ENCODE data around the gene RASA3.
"Not testable (repeated sequence)": the region's sequence is repeated elsewhere in the genome, so short reads cannot be mapped to it uniquely, and the experiment has no call there.

RASA3 gene

GRCh38 chr13:114027046-114027715 is 105.2 kb downstream of the RASA3 start:
- no peak for DNase-seq

- DNase-seq = no peak
These were observed 105.9 kb downstream of the RASA3 start for GRCh38 chr13:114026481-114026880.

DNA sequence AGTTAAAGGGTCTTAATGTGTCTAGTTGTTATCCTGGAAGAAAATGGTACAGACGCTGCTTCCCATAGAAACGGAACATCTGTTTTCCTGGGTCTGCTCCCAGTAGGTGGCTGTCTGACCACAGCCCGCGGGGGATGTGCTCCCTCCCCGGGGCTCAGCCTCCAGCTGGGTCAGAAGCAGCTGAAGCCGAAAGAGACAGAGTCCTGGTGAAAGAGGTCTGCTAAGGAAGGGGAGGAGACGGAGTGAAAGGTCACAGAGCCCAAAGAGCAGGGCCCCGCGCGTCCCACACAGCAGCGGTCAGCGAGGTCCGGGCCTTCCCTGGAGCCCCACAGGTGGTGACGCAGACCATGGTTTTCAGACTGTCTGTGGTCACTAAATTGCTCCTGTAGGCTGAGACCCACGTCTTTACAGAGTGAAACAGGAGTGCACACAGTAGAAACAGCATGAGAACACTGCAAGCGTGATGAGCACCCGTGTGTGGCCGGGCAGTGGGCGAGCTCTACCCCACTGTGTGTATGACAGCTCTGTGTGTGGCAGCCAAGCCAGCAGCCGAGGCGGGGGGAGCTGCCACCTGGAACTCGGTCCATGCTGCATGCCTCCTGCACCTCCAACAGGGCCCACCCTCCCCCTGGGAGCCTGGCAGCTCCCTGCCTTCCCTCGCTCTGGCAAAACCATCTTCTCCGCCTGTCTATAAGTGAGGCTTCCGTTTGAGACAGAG is 106.5 kb downstream of the RASA3 start:
- DNase-seq = no peak

DNA sequence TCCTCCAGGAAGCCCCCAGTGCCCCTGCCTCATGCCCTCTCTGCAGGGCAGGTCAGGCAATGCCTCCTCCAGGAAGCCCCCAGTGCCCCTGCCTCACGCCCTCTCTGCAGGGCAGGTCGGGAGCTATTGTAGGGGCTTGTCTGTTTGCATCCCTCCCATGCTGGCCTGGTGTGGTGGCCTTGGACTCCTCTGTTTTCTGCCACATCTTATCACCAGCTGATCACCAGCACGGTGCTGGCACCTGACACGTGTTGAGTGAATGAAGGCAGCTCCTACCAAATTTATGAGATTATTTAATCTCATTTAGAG is 107.1 kb downstream of the RASA3 start:
- DNase-seq = no peak

DNA sequence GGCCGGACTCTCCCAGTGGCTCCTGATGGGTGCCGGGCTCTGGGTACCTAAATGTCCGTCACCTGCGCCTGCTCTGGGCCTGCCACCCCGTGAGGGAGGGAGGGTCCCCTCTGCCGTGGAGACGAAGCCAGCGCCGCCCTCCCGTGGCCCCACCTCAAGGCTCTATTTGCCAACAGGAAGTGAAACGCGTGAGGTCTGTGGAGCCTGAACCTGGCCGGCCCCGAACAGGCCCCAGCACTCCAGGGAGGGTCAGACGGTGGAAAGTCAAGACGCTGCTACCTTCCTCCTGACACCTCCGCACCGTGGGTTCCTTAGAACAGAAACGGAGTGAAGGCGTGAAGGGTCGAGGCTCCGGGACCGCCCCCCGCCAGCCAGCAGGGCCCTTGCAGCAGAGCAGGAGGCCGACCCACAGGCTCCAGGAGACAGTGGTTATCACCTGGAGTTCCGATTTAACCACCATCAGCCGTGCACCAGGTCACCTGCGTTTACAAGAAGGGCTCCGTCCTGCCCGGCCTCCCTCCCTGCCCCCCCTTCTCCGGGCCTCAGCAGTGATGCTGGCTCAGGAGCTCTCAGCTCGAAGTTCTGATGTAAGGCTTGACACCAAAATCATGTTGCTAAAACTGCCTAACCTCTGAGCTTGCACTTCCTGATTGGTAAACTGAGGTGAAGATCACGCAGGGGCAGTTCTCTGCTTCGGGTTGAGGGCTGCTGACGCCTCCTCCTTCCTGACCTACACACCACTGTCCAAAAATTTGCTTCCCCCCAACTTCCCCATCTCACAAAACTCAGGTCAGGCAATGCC is 107.6 kb downstream of the RASA3 start:
- no peak for DNase-seq

- DNase-seq = no peak
These were observed 108.5 kb downstream of the RASA3 start for GRCh38 chr13:114023716-114024602.

DNA sequence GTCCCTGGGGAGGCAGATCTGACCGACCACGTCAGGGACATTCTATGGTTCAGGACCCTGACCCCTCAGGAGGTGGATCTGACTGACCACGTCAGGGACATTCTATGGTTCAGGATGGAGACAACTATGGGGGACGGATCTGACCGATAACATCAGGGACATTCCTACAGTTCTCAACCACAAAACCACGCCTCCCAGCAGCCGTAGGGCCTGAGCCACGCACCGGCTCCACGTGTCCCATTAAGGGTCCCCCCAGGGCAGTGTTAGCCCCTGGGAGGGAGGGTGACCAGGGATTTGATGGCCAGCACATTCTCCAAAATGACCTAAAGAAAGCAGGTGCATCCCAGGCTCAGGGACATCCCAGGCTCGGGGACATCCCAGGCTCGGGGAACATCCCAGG is 109.5 kb downstream of the RASA3 start:
- no peak for DNase-seq

GRCh38 chr13:114022309-114022669 is 110.1 kb downstream of the RASA3 start:
- no peak for DNase-seq

DNA sequence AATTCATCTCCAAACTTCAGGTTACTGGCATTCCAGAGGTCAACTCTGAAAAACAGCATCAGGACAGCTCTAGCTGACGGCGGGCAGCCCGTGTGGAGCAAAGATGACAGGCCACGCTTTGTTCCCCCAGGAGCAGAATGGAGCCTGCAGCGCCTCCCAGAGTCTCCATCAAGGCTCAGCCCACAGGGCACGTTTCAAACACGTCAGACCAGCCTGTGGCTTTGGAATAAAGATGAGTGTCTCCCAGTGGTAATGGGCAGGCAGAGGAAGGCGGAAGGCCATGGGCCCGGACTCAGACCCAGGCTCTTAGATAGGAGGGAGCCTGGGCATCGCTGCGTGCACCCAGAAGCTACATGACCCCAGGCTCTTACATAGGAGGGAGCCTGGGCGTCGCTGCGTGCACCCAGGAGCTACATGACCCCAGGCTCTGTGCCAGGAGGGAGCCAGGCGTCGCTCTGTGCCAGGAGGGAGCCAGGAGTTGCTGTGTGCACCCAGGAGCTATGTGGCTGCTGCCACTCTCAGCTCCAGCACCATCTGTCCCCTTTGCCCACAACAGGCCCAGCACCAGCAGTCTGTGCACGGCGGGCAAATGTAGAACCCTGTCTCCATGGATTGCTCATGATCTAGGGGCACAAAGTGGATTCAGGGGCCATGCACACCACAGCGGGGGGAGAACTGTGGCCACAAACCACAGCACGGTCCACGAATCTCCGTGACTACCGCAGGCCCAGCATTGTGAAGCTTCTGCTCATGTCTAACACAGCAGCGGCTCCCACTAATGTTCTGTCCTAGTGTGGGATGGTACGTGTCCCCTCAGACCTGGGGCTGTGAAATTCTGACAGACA is 110.7 kb downstream of the RASA3 start:
- no peak for DNase-seq

- DNase-seq = no peak
These were observed 111.5 kb downstream of the RASA3 start for GRCh38 chr13:114020750-114021463.

DNA sequence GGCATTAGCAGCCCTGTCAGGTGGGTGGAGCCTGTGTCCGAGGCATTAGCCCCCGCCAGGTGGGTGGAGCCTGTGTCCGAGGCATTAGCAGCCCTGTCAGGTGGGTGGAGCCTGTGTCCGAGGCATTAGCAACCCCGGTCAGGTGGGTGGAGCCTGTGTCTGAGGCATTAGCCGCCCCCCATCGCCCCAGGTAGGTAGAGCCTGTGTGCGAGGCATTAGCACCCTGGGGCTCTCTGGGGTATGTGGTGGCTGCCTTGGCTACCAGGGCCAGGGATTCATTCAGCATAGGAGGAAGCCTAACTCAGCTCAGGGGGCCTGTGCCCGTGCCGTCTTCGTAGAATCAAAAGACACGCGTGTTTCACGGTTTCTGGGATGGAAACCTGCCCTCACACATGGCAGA is 112.3 kb downstream of the RASA3 start:
- DNase-seq = not testable (repeated sequence)

DNA sequence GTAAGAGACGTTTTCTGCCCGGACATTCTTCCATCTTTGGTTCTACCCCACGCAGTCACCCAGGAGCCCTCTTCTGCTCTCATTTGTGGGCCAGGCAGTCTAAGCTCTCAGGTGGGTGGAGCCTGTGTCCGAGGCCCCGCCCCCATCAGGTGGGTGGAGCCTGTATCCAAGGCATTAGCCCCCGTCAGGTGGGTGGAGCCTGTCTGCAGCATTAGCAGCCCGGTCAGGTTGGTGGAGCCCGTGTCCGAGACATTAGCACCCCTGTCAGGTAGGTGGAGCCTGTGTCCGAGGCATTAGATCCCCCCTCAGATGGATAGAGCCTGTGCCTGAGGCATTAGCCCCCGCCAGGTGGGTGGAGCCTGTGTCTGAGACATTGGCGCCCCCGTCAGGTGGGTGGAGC is 113.1 kb downstream of the RASA3 start:
- no peak for DNase-seq

- DNase-seq = no peak
These were observed 113.9 kb downstream of the RASA3 start for GRCh38 chr13:114018461-114019055.

DNA sequence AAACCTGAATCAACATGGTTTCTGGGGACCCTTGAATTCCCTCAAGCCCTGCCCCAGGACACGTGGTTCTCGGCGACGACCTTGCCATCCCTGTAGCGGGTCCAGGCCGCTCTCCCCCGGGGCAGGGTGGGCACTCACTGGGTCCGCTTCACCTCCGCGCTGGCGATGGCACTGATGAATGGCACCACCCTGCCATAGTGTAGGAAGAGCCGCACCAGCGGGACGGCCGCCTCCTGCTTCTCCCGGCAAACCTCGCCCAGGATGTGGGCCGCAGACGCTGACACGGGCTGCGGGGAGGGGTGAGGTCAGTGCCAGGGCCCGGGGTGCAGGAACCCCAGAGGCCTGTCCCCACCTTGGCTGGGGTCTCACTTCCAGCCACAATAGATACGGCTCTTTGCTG is 114.5 kb downstream of the RASA3 start:
- no peak for DNase-seq

GRCh38 chr13:114017028-114017630 is 115.3 kb downstream of the RASA3 start:
- no peak for DNase-seq

- no peak for DNase-seq
These were observed 115.9 kb downstream of the RASA3 start for GRCh38 chr13:114016321-114017027.

DNA sequence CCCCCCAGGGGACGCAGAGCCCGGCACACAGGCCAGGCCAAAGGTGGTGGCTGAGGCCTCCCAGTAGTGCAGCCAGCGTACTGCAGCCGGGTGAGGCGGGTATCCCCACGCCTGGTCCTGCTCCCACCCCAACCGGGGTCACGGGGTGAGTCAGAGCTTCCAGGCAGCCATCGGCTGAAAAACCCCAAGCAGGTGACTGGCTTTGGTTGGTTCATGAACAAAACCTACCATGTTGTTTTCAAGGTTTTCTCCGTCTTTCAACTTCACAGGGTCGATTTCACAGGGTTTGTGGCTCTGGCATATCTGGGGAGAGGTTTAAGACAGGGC is 116.5 kb downstream of the RASA3 start:
- DNase-seq = no peak

DNA sequence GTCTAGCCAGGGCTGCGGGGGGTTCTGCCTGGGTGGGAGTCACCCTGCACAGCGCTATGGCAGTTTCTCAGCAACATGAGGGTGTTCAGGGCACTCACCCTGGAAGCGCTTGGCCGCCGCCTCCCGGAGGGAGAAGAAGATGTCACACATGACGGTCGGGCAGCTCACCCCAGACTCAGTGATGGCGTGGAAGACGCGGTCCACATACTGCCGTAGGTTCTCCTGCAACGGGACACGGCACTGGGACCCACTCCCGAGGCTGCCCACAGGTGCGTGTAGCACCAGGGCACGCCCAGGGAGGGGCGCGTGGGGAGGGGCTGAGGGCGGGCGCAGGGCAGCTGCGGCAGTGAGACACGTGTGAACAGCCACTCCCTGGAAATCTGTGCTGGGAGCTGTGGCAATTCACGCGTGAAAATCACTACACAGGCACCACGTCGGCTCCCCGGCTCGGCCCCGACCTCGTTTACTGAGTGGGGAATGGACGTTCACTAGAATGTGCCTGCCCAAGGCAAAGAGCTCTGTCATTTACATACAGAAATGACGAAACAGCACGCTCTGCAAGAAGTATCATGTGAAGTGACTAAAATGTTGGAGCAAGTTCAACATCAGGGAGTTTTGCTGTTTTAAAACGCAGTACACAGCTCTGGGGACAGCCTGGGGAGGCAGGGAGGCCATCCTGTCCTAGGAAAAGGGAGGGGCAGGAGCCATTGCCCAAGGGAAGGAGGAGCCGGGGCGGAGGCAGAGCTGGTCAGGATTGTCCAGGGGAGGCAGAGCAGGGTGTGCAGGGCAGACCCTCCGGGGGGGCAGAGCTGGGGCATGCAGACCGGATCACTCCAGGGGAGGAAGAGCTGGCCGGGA is 117.1 kb downstream of the RASA3 start:
- no peak for DNase-seq
